ENCODE data around the gene KRT35. TPM values are rescaled to one million over a fixed set of nuclear protein-coding genes. Genes with fewer than 3 reads are reported as not detected.

The KRT35 gene
- total and polyA plus RNA-seq, 2 donors (not counting 3 experiments of a cell fraction or from before 2014, with no cell fraction given) = not detected

GRCh38 chr17:41520821-41521521, 40.0 kb upstream of the KRT35 start:
- FAIRE-seq (no peak), DNase-seq (ENCODE audit: low read depth, low spot score) (no peak)
- H3K36me3 ChIP-seq (ENCODE audit: control insufficient read depth in 2 of 2, extremely low read depth in 1 of 2, insufficient read depth in 2 of 2, low read length in 2 of 2) = no peaks in the 10 kb centered on the region
- no peaks in the 10 kb centered on the region for H3K79me2 ChIP-seq (ENCODE audit: control insufficient read depth, insufficient read depth, low read length)
- dilution Hi-C loops (cut with MboI; ENCODE audit: extremely low pct_ligation_motif_present, low sequenced_read_pairs) = no loop called here
- no peaks in the 10 kb centered on the region for H4K20me1 ChIP-seq (replicated peaks; ENCODE audit: control insufficient read depth, extremely low read depth, insufficient read depth, low read length)
- H3K9ac ChIP-seq (replicated peaks; ENCODE audit: extremely low read depth, insufficient read depth, low read length) = no peak overlapping the region
- no peaks in the 10 kb centered on the region for H3K9me3 ChIP-seq (replicated peaks; ENCODE audit: control insufficient read depth, insufficient read depth, low read length)
- peaks cover 24% of the 10 kb centered on the region for H3K4me1 ChIP-seq (ENCODE audit: control insufficient read depth, extremely low read depth, insufficient read depth, low read length)
- CTCF ChIA-PET = interaction anchor here (1.2 to 5.3 kb wide), 9 partner anchors 9 to 142 kb away, joined by 4 to 66 read pairs (median 6); no protein-coding TSS in a partner anchor
- no peak for TF ChIP-seq POLR2AphosphoS5 (IDR thresholded peaks at IDR 0.05; ENCODE audit: insufficient read depth, low read depth, low read length)
- TF ChIP-seq FOS (IDR thresholded peaks at IDR 0.05; ENCODE audit: borderline replicate concordance, insufficient read depth, low read length) = no peak
- TF ChIP-seq JUN (IDR thresholded peaks at IDR 0.05; ENCODE audit: borderline replicate concordance, insufficient read depth, insufficient read length, low read depth) = no peak
- no peak for TF ChIP-seq EZH2 (IDR thresholded peaks at IDR 0.05; ENCODE audit: borderline replicate concordance, low read depth, low read length, severe bottlenecking)
- TF ChIP-seq POLR2A (IDR thresholded peaks at IDR 0.05; ENCODE audit: low read depth, low read length) = no peak
- TSS peak; percentile 80 for BruUV-seq (replicated peaks)
- H3K4me3 ChIP-seq (replicated peaks in 1 of 3; ENCODE audit: insufficient read depth in 1 of 3, low read depth in 1 of 3, low read length in 3 of 3) = no peak overlapping the region
- intact Hi-C loops (cut with micrococcal nuclease) = loop anchor here (1.0 kb wide), 2 partner anchors 9 to 27 kb away; no protein-coding TSS in a partner anchor
- no peaks in the 10 kb centered on the region for H3K27me3 ChIP-seq (ENCODE audit: control insufficient read depth in 2 of 2, insufficient read depth in 2 of 2, low read length in 2 of 2)
- H3K9me1 ChIP-seq (replicated peaks; ENCODE audit: control insufficient read depth, extremely low read depth, insufficient read depth, low read length) = no peaks in the 10 kb centered on the region
- H2AFZ ChIP-seq (ENCODE audit: low read depth, low read length) = no peak overlapping the region
- POLR2A ChIA-PET = interaction anchor here (0.9 to 1.6 kb wide), 2 partner anchors 9 to 27 kb away, joined by 3 to 6 read pairs; no protein-coding TSS in a partner anchor
- H3K27ac ChIP-seq (ENCODE audit: insufficient read depth, low read depth, low read length) = peak overlapping the region; percentile 80
- H3K4me2 ChIP-seq (ENCODE audit: insufficient read depth, low read length) = peak overlapping the region; percentile 27

DNA sequence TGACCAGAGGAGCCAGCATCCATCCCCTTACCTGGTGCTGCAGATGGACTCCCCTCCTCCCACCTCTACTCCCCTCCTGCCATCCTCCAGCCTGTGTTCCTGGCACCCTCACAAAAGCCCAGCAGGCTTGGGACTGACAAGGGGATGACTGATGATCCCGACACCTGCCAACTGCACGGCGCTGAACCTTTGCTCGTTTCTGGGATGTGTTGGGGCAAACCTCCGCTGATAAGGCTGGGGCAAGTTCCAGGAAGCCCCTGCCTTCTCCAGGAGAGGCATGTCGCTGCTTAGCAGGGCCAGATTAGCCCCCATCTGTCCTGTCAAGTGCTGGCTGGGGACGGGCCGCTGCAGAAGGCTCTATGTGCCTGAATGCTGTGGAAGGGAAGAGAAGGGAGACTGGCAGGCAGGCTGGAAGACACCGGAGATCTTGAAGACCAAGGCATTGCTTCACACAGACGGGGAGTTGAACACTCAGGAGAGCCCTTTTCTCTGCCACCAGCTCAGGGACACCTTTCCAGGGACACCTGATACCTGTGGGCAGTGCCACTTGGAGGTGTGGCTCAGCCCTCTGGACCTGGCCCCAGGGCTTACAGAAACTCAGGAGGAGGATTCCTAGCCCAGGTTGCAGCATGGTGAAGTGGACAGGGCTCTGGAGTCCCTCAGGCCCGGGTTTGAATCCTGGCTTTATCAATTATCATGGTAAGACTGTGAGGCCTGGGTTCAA, 38.7 kb upstream of the KRT35 start:
- BruUV-seq (replicated peaks) = no TSS peak
- H3K36me3 ChIP-seq (ENCODE audit: control insufficient read depth in 2 of 2, extremely low read depth in 1 of 2, insufficient read depth in 2 of 2, low read length in 2 of 2) = no peaks in the 10 kb centered on the region
- H3K27me3 ChIP-seq (ENCODE audit: control insufficient read depth in 2 of 2, insufficient read depth in 2 of 2, low read length in 2 of 2) = no peaks in the 10 kb centered on the region
- TF ChIP-seq EZH2 (IDR thresholded peaks at IDR 0.05; ENCODE audit: borderline replicate concordance, low read depth, low read length, severe bottlenecking) (no peak), GATA2 (IDR thresholded peaks at IDR 0.05; ENCODE audit: insufficient read depth, insufficient read length, low read depth, low read length) (no peak), MYC (IDR thresholded peaks at IDR 0.05; ENCODE audit: low read depth, low read length) (no peak), JUN (IDR thresholded peaks at IDR 0.05; ENCODE audit: borderline replicate concordance, insufficient read depth, insufficient read length, low read depth) (no peak), CTCF (IDR thresholded peaks at IDR 0.05; ENCODE audit: extremely low read depth in 1 of 2, insufficient read depth in 1 of 2, low read depth in 1 of 2, low read length in 2 of 2) (no peak), FOS (IDR thresholded peaks at IDR 0.05; ENCODE audit: borderline replicate concordance, insufficient read depth, low read length) (no peak), POLR2AphosphoS5 (IDR thresholded peaks at IDR 0.05; ENCODE audit: insufficient read depth, low read depth, low read length) (no peak), POLR2A (IDR thresholded peaks at IDR 0.05; ENCODE audit: low read depth, low read length) (no peak)
- TF ChIP-seq, protein P1, sequence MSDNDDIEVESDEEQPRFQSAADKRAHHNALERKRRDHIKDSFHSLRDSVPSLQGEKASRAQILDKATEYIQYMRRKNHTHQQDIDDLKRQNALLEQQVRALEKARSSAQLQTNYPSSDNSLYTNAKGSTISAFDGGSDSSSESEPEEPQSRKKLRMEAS (IDR thresholded peaks at IDR 0.05; ENCODE audit: insufficient read depth, insufficient read length) = no peak
- H3K27ac ChIP-seq (ENCODE audit: insufficient read depth, low read depth, low read length) = no peak overlapping the region
- no peak overlapping the region for H2AFZ ChIP-seq (ENCODE audit: low read depth, low read length)
- H4K20me1 ChIP-seq (replicated peaks; ENCODE audit: control insufficient read depth, extremely low read depth, insufficient read depth, low read length) = no peaks in the 10 kb centered on the region
- H3K9me3 ChIP-seq (replicated peaks; ENCODE audit: control insufficient read depth, insufficient read depth, low read length) = no peaks in the 10 kb centered on the region
- H3K4me3 ChIP-seq (replicated peaks in 1 of 3; ENCODE audit: insufficient read depth in 1 of 3, low read depth in 1 of 3, low read length in 3 of 3) = no peak overlapping the region
- ChIA-PET CTCF (interaction anchor here (1.0 to 5.3 kb wide), 5 partner anchors 10 to 129 kb away, joined by 3 to 66 read pairs (median 8); no protein-coding TSS in a partner anchor), POLR2A (no interaction called here)
- H3K9me1 ChIP-seq (replicated peaks; ENCODE audit: control insufficient read depth, extremely low read depth, insufficient read depth, low read length) = no peaks in the 10 kb centered on the region
- H3K79me2 ChIP-seq (ENCODE audit: control insufficient read depth, insufficient read depth, low read length) = no peaks in the 10 kb centered on the region
- H3K9ac ChIP-seq (replicated peaks; ENCODE audit: extremely low read depth, insufficient read depth, low read length) = no peak overlapping the region
- DNase-seq (ENCODE audit: low read depth, low spot score) = no peak
- H3K4me2 ChIP-seq (ENCODE audit: insufficient read depth, low read length) = no peak overlapping the region
- no peak for FAIRE-seq
- dilution Hi-C loops (cut with MboI; ENCODE audit: extremely low pct_ligation_motif_present, low sequenced_read_pairs) = no loop called here
- intact Hi-C loops (cut with micrococcal nuclease) = no loop called here
- H3K4me1 ChIP-seq (ENCODE audit: control insufficient read depth, extremely low read depth, insufficient read depth, low read length) = peaks cover 24% of the 10 kb centered on the region
